Renal cortex interstitium (tissue), 11 donors: Measurements from ENCODE around the gene LRRC43. TPM values are rescaled to one million over a fixed set of nuclear protein-coding genes. Genes with fewer than 3 reads are reported as not detected.

Experiments used
- DNase-seq, 11 donors: peaks; one replicate each; pipeline ENCODE4 v3.0.0-alpha.2; 2013; ENCODE audit warnings: low read depth in 9 of 11, low spot score in 4 of 11; ENCODE audit errors: extremely low read depth in 1 of 11
- polyA plus RNA-seq, 3 donors: library from polyadenylated mRNA; unstranded; fragments of 120-200 nt; gene quantifications; one replicate each; pipeline ENCODE4 v1.2.1, GENCODE V29; 2013; ENCODE audit not compliant: insufficient read length in 3 of 3

The LRRC43 gene
- polyA plus RNA-seq, 3 donors = 3.6 to 7.7 (median 5.4) TPM

- DNase-seq = no peak
These were observed 22.4 kb downstream of the LRRC43 start for GRCh38 chr12:122205053-122205925.

- DNase-seq = no peak
These were observed 23.4 kb downstream of the LRRC43 start for GRCh38 chr12:122206111-122206881.

- DNase-seq = no peak
These were observed 24.1 kb downstream of the LRRC43 start for GRCh38 chr12:122206976-122207375.

- no peak for DNase-seq
These were observed 24.5 kb downstream of the LRRC43 start for GRCh38 chr12:122207391-122207790.

GRCh38 chr12:122208073-122208820, 25.3 kb downstream of the LRRC43 start:
- DNase-seq = no peak

GRCh38 chr12:122215771-122216170, 32.8 kb downstream of the LRRC43 start:
- no peak for DNase-seq

- no peak for DNase-seq
These were observed 33.5 kb downstream of the LRRC43 start for GRCh38 chr12:122216445-122216844.

GRCh38 chr12:122225683-122226365, 42.9 kb downstream of the LRRC43 start, which contains the start of gene DIABLO:
TSS of gene DIABLO (minus strand) at chr12:122226052. CDS start at chr12:122226014, 38 bp downstream.
- DNase-seq = peak; percentile 94 to 100 (median 99)

- DNase-seq = no peak
These were observed 43.6 kb downstream of the LRRC43 start for GRCh38 chr12:122226366-122227125.

- DNase-seq = no peak
These were observed 44.4 kb downstream of the LRRC43 start for GRCh38 chr12:122227341-122227740.

- no peak for DNase-seq
These were observed 45.2 kb downstream of the LRRC43 start for GRCh38 chr12:122228092-122228491.

- no peak for DNase-seq
These were observed 47.9 kb downstream of the LRRC43 start for GRCh38 chr12:122230798-122231197.

- no peak for DNase-seq
These were observed 49.8 kb downstream of the LRRC43 start for GRCh38 chr12:122232691-122233090.

- DNase-seq = no peak
These were observed 52.8 kb downstream of the LRRC43 start for GRCh38 chr12:122235741-122236140.

- DNase-seq = no peak
These were observed 55.9 kb downstream of the LRRC43 start for GRCh38 chr12:122238861-122239260.

GRCh38 chr12:122243965-122244364, 61.0 kb downstream of the LRRC43 start:
- no peak for DNase-seq

GRCh38 chr12:122244565-122245371, 61.8 kb downstream of the LRRC43 start:
- DNase-seq = no peak
